SK-N-MC (cell line): ENCODE measurements around the gene LRP5.

Source experiments
- DNase-seq: peaks from one replicate; pipeline ENCODE4 v3.0.0-alpha.2; 2011; ENCODE audit warnings: low read depth, low spot score
- H3K27ac ChIP-seq: fragments of 200-600 bp; sonication (generic); 2 replicates; pipeline ENCODE4 v1.5.1; 2016; ENCODE audit warnings: mixed run types
- H3K36me3 ChIP-seq: fragments of 200-600 bp; sonication (generic); 2 replicates; pipeline ENCODE4 v1.6.1; 2017; ENCODE audit warnings: antibody characterized with exemption, low read length, mixed read lengths; ENCODE audit not compliant: insufficient read depth
- H3K4me3 ChIP-seq: fragments of 200-600 bp; sonication (generic); 2 replicates; pipeline ENCODE4 v1.5.1; 2016
- H3K9ac ChIP-seq: fragments of 200-600 bp; sonication (generic); 2 replicates; pipeline ENCODE4 v1.8.0; 2017; ENCODE audit warnings: mixed run types, mixed read lengths; ENCODE audit not compliant: insufficient read length
- H3K9me3 ChIP-seq: fragments of 200-600 bp; sonication (generic); 2 replicates; pipeline ENCODE4 v1.6.1; 2017; ENCODE audit warnings: low read depth, mild to moderate bottlenecking, antibody characterized with exemption, low read length, moderate library complexity, mixed read lengths
- EZH2 ChIP-seq: fragments of 200-600 bp; sonication (generic); IDR thresholded peaks from one replicate; pipeline ENCODE4 v1.6.1; 2017; ENCODE audit warnings: antibody characterized with exemption
- FOXP2 ChIP-seq: optimal IDR thresholded peaks from 2 replicates; pipeline ENCODE3; 2011; ENCODE audit warnings: mild to moderate bottlenecking, moderate library complexity; ENCODE audit not compliant: insufficient read depth; ENCODE audit errors: extremely low read length, control extremely low read depth
- POLR2AphosphoS5 ChIP-seq: IDR thresholded peaks from 2 replicates; pipeline ENCODE4 v1.6.1; 2012; ENCODE audit warnings: mild to moderate bottlenecking, low read depth, low read length, borderline replicate concordance

Gene LRP5

GRCh38 chr11:68302670-68303069, 9.7 kb upstream of the LRP5 start:
- Histone ChIP-seq H3K36me3 (no peaks in the 10 kb centered on the region), H3K27ac (no peak overlapping the region), H3K9ac (no peak overlapping the region), H3K9me3 (no peaks in the 10 kb centered on the region), H3K4me3 (no peak overlapping the region)
- DNase-seq: no peak
- TF ChIP-seq EZH2 (no peak), FOXP2 (no peak), POLR2AphosphoS5 (no peak)

- Histone ChIP-seq H3K9me3 (no peaks in the 10 kb centered on the region), H3K9ac (no peak overlapping the region), H3K4me3 (no peak overlapping the region), H3K36me3 (no peaks in the 10 kb centered on the region), H3K27ac (no peak overlapping the region)
- no peak for DNase-seq
- no peak for TF ChIP-seq POLR2AphosphoS5
- TF ChIP-seq FOXP2: no peak
- no peak for TF ChIP-seq EZH2
Observed at GRCh38 chr11:68303083-68303482, 9.3 kb upstream of the LRP5 start.

DNA sequence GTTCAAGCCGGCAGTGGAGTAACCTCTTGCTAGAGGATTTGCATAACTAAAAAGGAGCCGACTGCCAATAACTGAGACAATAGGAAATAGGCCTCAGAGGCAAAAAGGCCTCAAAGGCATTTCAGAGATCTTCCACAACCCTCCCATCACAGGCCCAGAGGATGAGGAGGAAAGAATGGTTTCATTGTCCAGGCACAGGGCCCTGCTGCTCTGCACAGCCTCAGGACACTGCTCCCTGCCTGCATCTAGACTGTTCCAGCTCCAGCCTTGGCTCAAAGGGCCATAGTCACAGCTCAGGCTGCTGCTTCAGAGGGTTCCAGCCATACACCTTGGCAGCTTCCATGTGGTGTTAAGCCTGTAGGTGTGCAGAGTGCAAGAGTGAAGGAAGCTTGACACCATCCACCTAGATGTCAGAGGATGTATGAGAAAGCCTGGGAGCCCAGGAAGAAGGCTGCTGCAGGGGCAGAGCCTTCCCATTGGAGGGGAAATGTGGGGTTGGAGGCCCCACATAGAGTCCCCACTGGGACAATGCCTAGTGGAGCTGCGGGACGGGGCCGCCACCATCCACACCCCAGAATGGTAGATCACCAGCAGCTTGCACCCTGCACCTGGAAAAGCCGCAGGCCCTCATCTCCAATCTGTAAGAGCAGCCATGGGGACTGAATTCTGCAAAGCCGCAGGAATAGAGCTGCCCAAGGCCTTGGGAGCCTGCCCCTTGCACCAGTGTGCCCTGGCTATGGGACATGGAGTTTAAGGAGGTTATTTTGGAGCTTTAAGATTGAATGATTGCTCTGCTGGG, 8.2 kb upstream of the LRP5 start:
- DNase-seq: no peak
- Histone ChIP-seq H3K36me3 (no peaks in the 10 kb centered on the region), H3K4me3 (no peak overlapping the region), H3K27ac (no peak overlapping the region), H3K9me3 (no peaks in the 10 kb centered on the region), H3K9ac (no peak overlapping the region)
- TF ChIP-seq POLR2AphosphoS5 (no peak), FOXP2 (no peak), EZH2 (no peak)

- no peak overlapping the region for H3K27ac ChIP-seq
- no peak overlapping the region for H3K4me3 ChIP-seq
Observed at GRCh38 chr11:68306636-68307035, 5.8 kb upstream of the LRP5 start.

DNA sequence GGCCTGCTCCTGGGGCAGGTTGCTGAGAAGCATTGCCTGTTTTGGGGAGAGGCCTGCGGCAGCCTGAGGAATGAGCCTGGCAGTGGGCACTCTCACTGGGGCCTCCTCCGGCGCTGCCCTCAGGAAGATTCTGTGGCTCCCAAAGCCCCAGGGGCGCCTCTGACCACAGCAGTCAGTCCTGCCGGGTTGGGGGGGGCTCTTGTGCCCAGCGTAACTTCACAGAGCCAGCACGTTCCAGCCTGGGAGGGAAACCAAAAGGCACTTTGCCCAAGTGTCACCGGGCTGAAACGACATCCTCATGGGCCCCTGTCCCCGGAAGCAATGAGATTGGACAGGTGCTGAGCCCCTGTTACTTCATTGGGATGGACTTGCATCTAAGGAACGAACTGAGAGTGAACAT, 4.3 kb upstream of the LRP5 start:
- Histone ChIP-seq H3K9ac (no peak overlapping the region), H3K4me3 (no peak overlapping the region), H3K27ac (no peak overlapping the region), H3K9me3 (no peaks in the 10 kb centered on the region), H3K36me3 (no peaks in the 10 kb centered on the region)
- TF ChIP-seq FOXP2 (no peak), EZH2 (no peak), POLR2AphosphoS5 (no peak)
- no peak for DNase-seq

More at GRCh38 chr11:68306636-68307035, 5.8 kb upstream of the LRP5 start:
- Histone ChIP-seq H3K9ac (no peak overlapping the region), H3K36me3 (no peaks in the 10 kb centered on the region), H3K9me3 (no peaks in the 10 kb centered on the region)
- DNase-seq: no peak
- TF ChIP-seq FOXP2: no peak
- no peak for TF ChIP-seq EZH2
- no peak for TF ChIP-seq POLR2AphosphoS5

DNA sequence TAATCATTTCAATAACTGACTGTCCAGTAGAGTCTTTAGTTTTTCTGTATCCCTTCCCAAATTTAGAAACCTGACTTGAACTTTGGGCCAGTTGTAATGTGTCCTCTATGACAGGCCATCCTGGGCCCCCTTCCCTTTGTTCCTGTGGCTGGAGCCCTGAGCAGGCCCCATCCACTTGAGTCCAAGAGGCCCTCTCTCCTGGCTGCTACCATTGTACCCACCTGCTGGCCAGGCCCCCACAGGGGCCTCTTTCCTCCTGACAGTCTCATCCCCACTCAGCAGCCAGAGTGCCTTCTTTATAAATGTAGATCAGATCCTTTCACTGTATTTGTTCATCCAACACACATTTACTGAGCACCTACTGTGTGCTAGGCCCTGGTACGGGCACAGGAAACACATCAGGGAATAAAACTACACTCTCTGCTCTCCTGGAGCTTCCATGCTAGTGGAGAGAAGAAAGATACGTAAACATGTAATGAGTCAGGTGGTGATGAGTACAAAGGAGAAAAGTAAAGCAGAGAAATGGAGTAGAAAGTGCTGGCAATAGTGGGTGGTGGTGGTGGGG, 2.7 kb upstream of the LRP5 start:
- no peak for TF ChIP-seq POLR2AphosphoS5
- no peak for TF ChIP-seq FOXP2
- TF ChIP-seq EZH2: no peak
- no peaks in the 10 kb centered on the region for H3K36me3 ChIP-seq
- H3K9me3 ChIP-seq: no peaks in the 10 kb centered on the region

DNA sequence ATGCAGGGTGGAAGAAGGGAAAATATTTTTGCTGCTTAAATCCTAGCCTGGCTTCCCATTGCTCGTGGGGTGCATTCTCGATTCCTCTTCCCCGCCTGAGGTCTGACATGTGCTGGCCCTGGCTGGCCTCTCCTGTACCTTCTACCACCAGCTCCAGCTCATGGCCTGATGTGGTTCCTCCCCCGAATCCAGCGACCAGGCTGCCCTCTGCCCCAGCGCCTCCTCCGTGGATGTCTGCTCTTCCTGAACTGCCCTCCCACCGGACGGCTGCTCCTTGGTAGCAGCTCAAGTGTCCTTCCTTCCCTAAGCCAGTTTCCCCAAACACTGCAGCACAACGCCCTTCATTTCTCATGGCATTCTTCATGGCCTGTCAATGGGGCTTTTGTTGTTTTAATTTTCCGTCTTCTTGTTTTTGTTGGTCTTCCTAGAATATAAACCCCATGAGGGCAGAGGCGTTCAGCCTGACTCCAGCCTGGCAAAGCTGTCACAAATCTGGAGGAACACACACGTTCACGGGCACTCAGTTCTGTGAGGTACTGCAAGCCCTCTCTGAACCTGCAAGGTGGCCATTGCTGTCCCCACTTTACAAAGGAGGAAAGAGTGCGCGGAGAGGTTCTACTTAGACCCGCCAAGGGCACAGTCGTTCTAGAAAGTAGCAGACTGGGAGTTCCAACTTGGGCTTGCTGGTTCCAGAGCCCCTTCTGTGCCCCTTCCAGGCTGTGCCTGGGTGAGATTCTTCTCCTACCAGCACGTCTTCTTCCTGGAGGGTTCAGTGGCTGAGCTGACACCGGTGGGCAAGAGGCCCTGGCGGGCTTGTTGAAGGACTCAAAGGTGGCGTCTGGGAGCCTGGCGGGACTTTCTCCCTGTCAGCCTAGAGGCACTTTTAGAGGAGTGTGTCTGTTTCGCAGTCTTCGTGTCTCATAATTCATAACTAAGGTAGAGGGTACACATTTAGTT, 953 bp upstream of the LRP5 start:
- Histone ChIP-seq H3K36me3 (no peaks in the 10 kb centered on the region), H3K4me3 (no peak overlapping the region), H3K9me3 (no peaks in the 10 kb centered on the region), H3K27ac (0 out of 2 replicates have a peak overlapping the region, but pooled peaks have one; percentile 13), H3K9ac (no peak overlapping the region)
- TF ChIP-seq EZH2: no peak
- TF ChIP-seq FOXP2: no peak
- TF ChIP-seq POLR2AphosphoS5: no peak
- DNase-seq: no peak

More for the DNA sequence above, 2.7 kb upstream of the LRP5 start:
- Histone ChIP-seq H3K27ac (no peak overlapping the region), H3K9ac (no peak overlapping the region), H3K4me3 (no peak overlapping the region)
- no peak for DNase-seq
